B cell (primary cell): ENCODE data around the gene UBA5. TPM values are rescaled to one million over a fixed set of nuclear protein-coding genes. Genes with fewer than 3 reads are reported as not detected.
A peak's percentile ranks its signal among the peaks of the same experiment; 100 is the strongest.
"Not testable (repeated sequence)": the region's sequence is repeated elsewhere in the genome, so short reads cannot be mapped to it uniquely, and the experiment has no call there.

Experiments
- ATAC-seq: fragments of 200-7000 bp; cut with Tn5 transposase; one replicate; pipeline ENCODE4 v1.10.0; 2021; ENCODE audit warnings: low read depth, mild to moderate bottlenecking, moderate number of reproducible peaks, moderate library complexity
- CTCF ChIA-PET: fragments of 350-600 bp; sonication (Branson Sonifier 250); formaldehyde crosslinking; loops from one replicate; lab custom pipeline; 2021; ENCODE audit warnings: antibody characterized with exemption, inconsistent platforms; lab: Charles Lee
- POLR2A ChIA-PET: fragments of 350-600 bp; sonication (Branson Sonifier 250); formaldehyde crosslinking; loops from one replicate; lab custom pipeline; 2021; ENCODE audit warnings: antibody characterized with exemption; lab: Charles Lee
- DNase-seq: peaks from one replicate; pipeline ENCODE4 v3.0.0; 2013
- H2AFZ ChIP-seq: 2 replicates; pipeline ENCODE4 v1.6.1; 2012; ENCODE audit warnings: mild to moderate bottlenecking, low read depth, low read length; ENCODE audit not compliant: insufficient read depth, poor library complexity, severe bottlenecking
- H3K27ac ChIP-seq, 2 donors: 1 replicate in 1 of 2; 2 replicates in 1 of 2; pipeline ENCODE4 v1.5.1; 2012 to 2013; ENCODE audit warnings: low read length in 2 of 2, mild to moderate bottlenecking in 2 of 2, moderate library complexity in 1 of 2
- H3K27me3 ChIP-seq, 4 experiments: fragments of 200-600 bp in 1 of 4; sonication (generic) in 1 of 4; replicated peaks in 1 of 4; 1 replicate in 2 of 4; 2 replicates in 2 of 4; pipeline versions ENCODE4 v1.6.1 to v1.7.0; 2013 to 2016; ENCODE audit warnings: low read length in 3 of 4, mild to moderate bottlenecking in 2 of 4, mixed read lengths in 1 of 4, moderate library complexity in 1 of 4; ENCODE audit not compliant: insufficient read depth in 4 of 4, control insufficient read depth in 3 of 4; ENCODE audit errors: control extremely low read depth in 1 of 4
- H3K36me3 ChIP-seq, 2 experiments: replicated peaks in 1 of 2; 1 replicate in 1 of 2; 2 replicates in 1 of 2; pipeline versions ENCODE4 v1.6.1 to v1.7.1; 2013; ENCODE audit warnings: low read length in 1 of 2; ENCODE audit not compliant: insufficient read depth in 2 of 2, control insufficient read depth in 1 of 2; ENCODE audit errors: control extremely low read depth in 1 of 2, extremely low read depth in 1 of 2
- H3K4me1 ChIP-seq, 2 donors: fragments of 200-600 bp in 1 of 2; sonication (generic) in 1 of 2; 1 replicate in 1 of 2; 2 replicates in 1 of 2; pipeline versions ENCODE4 v1.5.1 to v1.6.1; 2013 to 2017; ENCODE audit warnings: low read length in 2 of 2; ENCODE audit not compliant: control insufficient read depth in 2 of 2, insufficient read depth in 2 of 2
- H3K4me2 ChIP-seq: replicated peaks from 2 replicates; pipeline ENCODE3; 2012; ENCODE audit warnings: mild to moderate bottlenecking, low read depth, low read length; ENCODE audit not compliant: poor library complexity, severe bottlenecking
- H3K4me3 ChIP-seq, 5 experiments: fragments of 200-600 bp in 1 of 5; sonication (generic) in 1 of 5; 1 replicate in 3 of 5; 2 replicates in 2 of 5; pipeline versions ENCODE4 v1.5.1 to v1.7.0; 2011 to 2016; ENCODE audit warnings: low read length in 4 of 5, mild to moderate bottlenecking in 4 of 5, low read depth in 2 of 5, control low read depth in 1 of 5, moderate library complexity in 1 of 5; ENCODE audit not compliant: insufficient read depth in 1 of 5; ENCODE audit errors: control extremely low read depth in 1 of 5, extremely low read depth in 1 of 5
- H3K79me2 ChIP-seq: fragments of 200-600 bp; sonication (generic); one replicate; pipeline ENCODE4 v1.6.0; 2016; ENCODE audit warnings: low read length; ENCODE audit not compliant: control insufficient read depth, insufficient read depth
- H3K9ac ChIP-seq: fragments of 200-600 bp; sonication (generic); 2 replicates; pipeline ENCODE4 v1.6.1; 2017; ENCODE audit warnings: mild to moderate bottlenecking, low read length, moderate library complexity
- H3K9me3 ChIP-seq, 3 donors: one replicate each; pipeline versions ENCODE4 v1.6.1 to v1.7.1; 2013; ENCODE audit warnings: low read length in 2 of 3; ENCODE audit not compliant: control insufficient read depth in 2 of 3, insufficient read depth in 1 of 3; ENCODE audit errors: control extremely low read depth in 1 of 3
- H4K20me1 ChIP-seq: 2 replicates; pipeline ENCODE4 v1.6.0; 2012; ENCODE audit warnings: mild to moderate bottlenecking, low read length; ENCODE audit not compliant: insufficient read depth, control insufficient read depth, poor library complexity, severe bottlenecking
- H3K27ac Mint-ChIP-seq: one replicate; pipeline ENCODE4 v1.8.0; 2021; ENCODE audit warnings: mixed read lengths
- H3K27me3 Mint-ChIP-seq: one replicate; pipeline ENCODE4 v1.8.0; 2021; ENCODE audit warnings: mixed read lengths
- H3K4me1 Mint-ChIP-seq: one replicate; pipeline ENCODE4 v1.8.0; 2021; ENCODE audit warnings: mixed read lengths
- H3K4me3 Mint-ChIP-seq: one replicate; pipeline ENCODE4 v1.8.0; 2021; ENCODE audit warnings: mixed read lengths
- H3K9me3 Mint-ChIP-seq: one replicate; pipeline ENCODE4 v1.8.0; 2022; ENCODE audit warnings: mixed read lengths; ENCODE audit not compliant: insufficient read depth
- CTCF ChIP-seq: fragments of 200-600 bp; IDR thresholded peaks from one replicate; pipeline ENCODE4 v1.8.0; 2022; ENCODE audit warnings: antibody characterized with exemption, mild to moderate bottlenecking
- EZH2 ChIP-seq: IDR thresholded peaks from 2 replicates; pipeline ENCODE4 v1.6.1; 2012; ENCODE audit warnings: borderline replicate concordance, low read depth, mild to moderate bottlenecking, moderate library complexity, low read length; ENCODE audit not compliant: insufficient read depth, poor library complexity, severe bottlenecking
- WGBS: methylation state at CpG from one replicate; pipeline ENCODE4 v1.1.5; 2013; ENCODE audit warnings: missing lambda C conversion rate; ENCODE audit not compliant: insufficient coverage; 5-methylcytosine and 5-hydroxymethylcytosine counted together
- intact Hi-C: fragments of 100-400 bp; cut with micrococcal nuclease; formaldehyde crosslinking; loops from one replicate; pipeline ENCODE4 v1.10.0; 2022
- polyA minus RNA-seq: library from RNA; depleted of rRNA, polyadenylated mRNA; stranded (reverse); fragments of >200 nt; gene quantifications from 2 replicates; pipeline ENCODE4 v1.2.3, GENCODE V29; 2012
- polyA plus RNA-seq: library from polyadenylated mRNA; depleted of rRNA; stranded (reverse); fragments of >200 nt; gene quantifications from 2 replicates; pipeline ENCODE4 v1.2.3, GENCODE V29; 2012
- total RNA-seq, 2 donors: library from RNA; stranded (reverse); fragments of 120-200 nt in 1 of 2; gene quantifications; 1 replicate in 1 of 2; 2 replicates in 1 of 2; pipeline versions ENCODE4 v1.2.3 to v1.2.4, GENCODE V29; 2013 to 2022

UBA5 gene
- total RNA-seq (38.9 and 41.0 TPM in 2 replicates), polyA plus RNA-seq (17.4 and 22.4 TPM in 2 replicates), polyA minus RNA-seq (29.1 and 36.2 TPM in 2 replicates)
- 30.2 TPM for total RNA-seq (2013)

- no peaks in the 10 kb centered on the region for H3K36me3 ChIP-seq
- Mint-ChIP-seq H3K9me3 (no peaks in the 10 kb centered on the region), H3K4me3 (peak within 1 kb of the TSS; percentile 97), H3K27ac (peak within 1 kb of the TSS; percentile 95), H3K27me3 (no peaks in the 10 kb centered on the region), H3K4me1 (peaks cover 33% of the 10 kb centered on the region)
- peak within 1 kb of the TSS; percentile 89 for H2AFZ ChIP-seq
- ATAC-seq (peak; percentile 71), DNase-seq (peak; percentile 84)
- peak within 1 kb of the TSS; percentile 76 for H3K9ac ChIP-seq
- no peaks in the 10 kb centered on the region for H3K27me3 ChIP-seq
- peak within 1 kb of the TSS; percentile 69 to 80 for H3K27ac ChIP-seq
- H3K9me3 ChIP-seq, result no peaks in the 10 kb centered on the region
- peaks cover 15 to 21% of the 10 kb centered on the region in 2 donors for H3K4me1 ChIP-seq
- under 1% methylated on average over 64 of the region's 64 CpGs for WGBS
- ChIA-PET CTCF (interaction anchor here (1.5 kb wide), 2 partner anchors 13 kb away, joined by 3 to 4 read pairs; no protein-coding TSS in a partner anchor), POLR2A (no interaction called here)
- H3K79me2 ChIP-seq, result peaks cover 40% of the 10 kb centered on the region
- H3K4me3 ChIP-seq, result peak within 1 kb of the TSS; percentile 67 to 97 (median 77)
- peak within 1 kb of the TSS; percentile 82 for H3K4me2 ChIP-seq
- TF ChIP-seq EZH2 (no peak), CTCF (no peak)
- H4K20me1 ChIP-seq, result no peaks in the 10 kb centered on the region
- intact Hi-C loops, result loop anchor here (5.0 kb wide), 2 partner anchors 243 to 1158 kb away; partner anchors contain the start of genes DNAJC13 and MRPL3
Measured at GRCh38 chr3:132660052-132660810, at the start of gene UBA5. Gene UBA5, plus strand, starts transcription at chr3:132660329. Its CDS starts 209 bp downstream, at chr3:132660538.

DNA sequence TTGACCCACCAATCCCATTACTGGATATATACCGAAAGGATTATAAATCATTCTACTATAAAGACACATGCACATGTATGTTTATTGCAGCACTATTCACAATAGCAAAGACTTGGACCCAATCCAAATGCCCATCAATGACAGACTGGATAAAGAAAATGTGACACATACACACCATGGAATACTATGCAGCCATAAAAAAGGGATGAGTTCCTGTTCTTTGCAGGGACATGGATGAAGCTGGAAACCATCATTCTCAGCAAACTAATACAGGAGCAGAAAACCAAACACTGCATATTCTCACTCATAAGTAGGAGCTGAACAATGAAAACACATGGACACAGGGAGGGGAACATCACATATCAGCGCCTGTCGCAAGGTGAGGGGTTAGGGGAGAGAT, 44.8 kb upstream of the UBA5 start:
- H3K9me3 ChIP-seq, H3K36me3 ChIP-seq, H3K27ac ChIP-seq, DNase-seq, H3K4me3 Mint-ChIP-seq, H3K27me3 ChIP-seq, POLR2A ChIA-PET, H3K27me3 Mint-ChIP-seq, H3K27ac Mint-ChIP-seq, H2AFZ ChIP-seq, H3K9ac ChIP-seq, H3K4me1 ChIP-seq, H4K20me1 ChIP-seq, CTCF ChIA-PET, H3K79me2 ChIP-seq, H3K4me1 Mint-ChIP-seq, intact Hi-C loops, H3K4me2 ChIP-seq, ATAC-seq, H3K4me3 ChIP-seq, H3K9me3 Mint-ChIP-seq: not testable (repeated sequence)
- WGBS, result no CpG with 5 or more reads among the region's 3 CpGs
